C4-2B (cell line): Measurements from ENCODE around the gene CLIC3.

ENCODE experiments used
- H3K27ac ChIP-seq: fragments of 450-650 bp; 2 replicates; pipeline ENCODE4 v1.5.1; 2017
- CTCF ChIP-seq: fragments of 450-650 bp; conservative IDR thresholded peaks from 2 replicates; pipeline ENCODE4 v1.5.1; 2017; ENCODE audit warnings: mild to moderate bottlenecking
- ZFX ChIP-seq: fragments of 450-650 bp; IDR thresholded peaks from 2 replicates; pipeline ENCODE4 v1.6.1; 2017

Gene CLIC3

GRCh38 chr9:137040568-137040967, 44.2 kb upstream of the CLIC3 start:
- TF ChIP-seq ZFX, result no peak
- TF ChIP-seq CTCF, result no peak
- H3K27ac ChIP-seq, result no peak overlapping the region

GRCh38 chr9:137039611-137040366, 43.4 kb upstream of the CLIC3 start:
- TF ChIP-seq CTCF, result no peak
- no peak for TF ChIP-seq ZFX
- no peak overlapping the region for H3K27ac ChIP-seq

- TF ChIP-seq CTCF, result no peak
- TF ChIP-seq ZFX, result no peak
- no peak overlapping the region for H3K27ac ChIP-seq
Observed at GRCh38 chr9:137038916-137039315, 42.5 kb upstream of the CLIC3 start.

GRCh38 chr9:137037483-137037882, 41.1 kb upstream of the CLIC3 start:
- H3K27ac ChIP-seq, result no peak overlapping the region
- TF ChIP-seq ZFX, result no peak
- no peak for TF ChIP-seq CTCF

GRCh38 chr9:137037035-137037434, 40.7 kb upstream of the CLIC3 start:
- no peak for TF ChIP-seq CTCF
- no peak for TF ChIP-seq ZFX
- H3K27ac ChIP-seq, result no peak overlapping the region

- TF ChIP-seq ZFX (no peak), CTCF (no peak)
- no peak overlapping the region; the same call in 1 of the 2 replicates for H3K27ac ChIP-seq
Observed at GRCh38 chr9:137035937-137036336, 39.6 kb upstream of the CLIC3 start.

- peak overlapping the region; percentile 58 for H3K27ac ChIP-seq
Observed at GRCh38 chr9:137035507-137035834, 39.1 kb upstream of the CLIC3 start.

More at GRCh38 chr9:137035507-137035834, 39.1 kb upstream of the CLIC3 start:
- no peak for TF ChIP-seq ZFX
- TF ChIP-seq CTCF, result peak; percentile 82
